ENCODE results near the gene AMOTL1. TPM values are rescaled to one million over a fixed set of nuclear protein-coding genes. Genes with fewer than 3 reads are reported as not detected.
"Not testable (repeated sequence)": the region's sequence is repeated elsewhere in the genome, so short reads cannot be mapped to it uniquely, and the experiment has no call there.

Gene AMOTL1
- total RNA-seq, 2 experiments from 2014 or later = 3.9 to 4.6 TPM

DNA sequence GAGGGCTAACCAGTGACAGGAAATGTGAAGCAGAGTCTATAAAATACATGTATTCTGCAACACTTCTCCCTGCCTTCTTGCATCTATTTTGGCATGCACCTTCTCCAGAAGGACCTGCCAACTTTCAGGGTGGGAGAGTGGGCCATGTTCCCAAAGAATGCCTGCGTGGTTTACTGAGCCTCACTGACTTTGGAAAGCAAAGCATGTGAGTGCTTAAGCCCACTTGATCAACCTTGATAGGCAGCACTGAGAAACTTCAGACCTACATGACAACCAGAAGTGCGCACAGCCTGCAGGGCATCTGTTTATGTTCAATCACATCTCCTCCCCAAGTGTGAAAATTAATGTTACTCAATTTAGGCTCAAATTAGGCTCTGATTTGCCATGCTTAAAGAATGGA lies 69.2 kb downstream of the AMOTL1 start:
- Mint-ChIP-seq H3K27me3 (peaks cover 10% of the 10 kb centered on the region), H3K36me3 (no peaks in the 10 kb centered on the region), H3K4me3 (no peak overlapping the region), H3K4me1 (no peaks in the 10 kb centered on the region), H3K27ac (no peak overlapping the region), H3K9me3 (ENCODE audit: low read depth) (no peaks in the 10 kb centered on the region)
- DNase-seq (no peak), ATAC-seq (no peak)
- CTCF ChIA-PET = no interaction called here

DNA sequence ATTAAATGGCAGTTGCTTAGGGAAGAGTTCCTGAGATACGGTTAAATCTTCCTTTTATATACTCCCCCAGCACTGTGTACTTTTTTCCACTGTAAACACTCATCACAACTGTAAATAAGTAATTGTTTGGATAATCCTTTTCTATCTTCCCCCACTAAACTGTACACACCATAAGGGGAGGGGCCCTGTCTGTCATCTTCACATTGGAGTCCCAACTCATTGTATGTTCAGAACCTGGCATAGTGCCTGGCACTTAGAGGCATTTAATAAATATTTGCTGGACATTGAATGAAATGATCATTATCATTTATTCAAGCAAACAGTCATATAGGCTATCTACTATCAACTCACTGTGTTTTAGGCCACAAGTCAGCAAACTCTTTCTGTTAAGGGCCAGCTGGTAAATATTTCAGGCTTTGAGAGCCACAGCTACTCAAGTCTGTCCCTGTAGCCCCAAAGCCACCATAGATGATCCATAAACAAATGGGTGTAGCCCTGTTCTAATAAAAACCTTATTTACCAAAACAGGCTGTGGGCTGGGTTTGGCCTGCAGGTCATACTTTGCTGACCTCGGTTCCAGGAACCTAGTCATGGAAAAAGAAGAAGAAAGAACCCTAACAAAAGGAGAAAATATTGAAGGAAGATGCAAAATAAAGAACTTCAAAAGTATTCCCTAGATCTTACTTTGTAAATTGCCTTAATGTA lies 70.0 kb downstream of the AMOTL1 start:
- ATAC-seq (no peak), DNase-seq (no peak)
- CTCF ChIA-PET = no interaction called here
- peaks cover 10% of the 10 kb centered on the region for H3K27me3 Mint-ChIP-seq
- no peak overlapping the region for H3K4me3 Mint-ChIP-seq
- no peaks in the 10 kb centered on the region for H3K36me3 Mint-ChIP-seq
- H3K9me3 Mint-ChIP-seq (ENCODE audit: low read depth) = no peaks in the 10 kb centered on the region
- H3K4me1 Mint-ChIP-seq = no peaks in the 10 kb centered on the region
- no peak overlapping the region for H3K27ac Mint-ChIP-seq

DNA sequence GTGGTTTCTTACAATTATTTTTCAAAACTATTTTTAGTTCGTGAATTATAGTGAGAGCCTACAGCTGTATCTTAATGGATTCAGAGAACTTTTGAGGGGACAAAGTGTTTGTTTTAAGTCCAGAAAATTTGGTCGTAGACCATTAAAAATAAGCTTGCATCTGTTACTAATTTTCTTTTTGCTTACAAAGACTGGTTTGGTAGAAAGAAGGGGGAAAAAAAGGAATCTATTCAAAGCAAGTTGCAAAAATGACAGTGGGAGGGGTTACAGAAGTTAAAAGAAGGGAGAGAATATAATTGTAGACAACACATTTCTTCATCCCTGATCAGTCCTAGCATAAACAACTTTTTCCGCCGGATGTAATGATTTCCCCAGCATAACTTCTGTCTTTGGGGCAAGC lies 72.1 kb downstream of the AMOTL1 start:
- H3K4me3 Mint-ChIP-seq = no peak overlapping the region
- no peak overlapping the region for H3K27ac Mint-ChIP-seq
- no peaks in the 10 kb centered on the region for H3K36me3 Mint-ChIP-seq
- CTCF ChIA-PET = interaction anchor here (0.6 kb wide), 1 partner anchor 23 kb away, joined by 3 read pairs; no protein-coding TSS in a partner anchor
- DNase-seq (no peak), ATAC-seq (no peak)
- H3K4me1 Mint-ChIP-seq = no peaks in the 10 kb centered on the region
- no peaks in the 10 kb centered on the region for H3K9me3 Mint-ChIP-seq (ENCODE audit: low read depth)
- H3K27me3 Mint-ChIP-seq = peaks cover 11% of the 10 kb centered on the region

DNA sequence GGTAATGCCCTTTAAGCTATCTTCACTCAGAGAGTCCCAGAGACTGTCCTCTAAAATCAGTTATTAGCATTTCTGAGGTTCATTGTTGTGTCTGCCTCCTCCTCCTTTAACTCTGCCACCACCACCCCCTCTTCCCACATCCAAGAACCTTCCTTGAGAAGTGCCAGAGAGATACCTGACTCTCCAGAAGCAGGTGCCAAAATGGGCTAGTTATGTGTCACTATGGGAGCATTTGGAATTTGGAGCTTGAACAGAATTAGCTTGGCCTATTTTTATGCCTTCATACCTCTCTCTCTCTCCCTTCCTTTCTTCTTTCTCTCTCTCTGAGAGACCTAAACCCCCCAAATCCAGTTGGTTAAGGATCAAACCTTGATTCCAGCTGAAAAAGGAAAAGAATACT lies 75.9 kb downstream of the AMOTL1 start:
- peaks cover 11% of the 10 kb centered on the region for H3K27me3 Mint-ChIP-seq
- no peak overlapping the region for H3K4me3 Mint-ChIP-seq
- H3K4me1 Mint-ChIP-seq = no peaks in the 10 kb centered on the region
- no peak overlapping the region for H3K27ac Mint-ChIP-seq
- no peaks in the 10 kb centered on the region for H3K9me3 Mint-ChIP-seq (ENCODE audit: low read depth)
- no peaks in the 10 kb centered on the region for H3K36me3 Mint-ChIP-seq
- CTCF ChIA-PET = no interaction called here
- ATAC-seq (no peak), DNase-seq (no peak)

DNA sequence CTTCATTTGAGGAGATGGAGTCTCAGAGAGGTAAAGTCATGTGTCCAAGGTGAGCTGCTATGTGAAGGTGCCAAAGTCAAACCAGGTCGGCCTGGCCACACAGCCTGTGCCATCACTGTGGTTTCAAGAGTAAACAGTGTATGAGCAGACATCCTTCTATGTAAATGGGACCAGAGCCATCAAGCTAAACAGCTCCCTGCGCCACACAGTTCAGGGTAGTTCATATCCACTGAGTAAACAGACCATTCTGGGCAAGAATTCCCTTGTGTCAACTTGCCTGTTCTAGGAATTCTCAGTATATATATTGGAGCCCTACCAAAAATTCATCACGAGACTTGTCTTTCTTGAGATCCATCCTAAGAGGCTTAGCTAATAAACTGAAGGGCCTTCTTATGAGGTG lies 77.5 kb downstream of the AMOTL1 start:
- H3K4me3 Mint-ChIP-seq = no peak overlapping the region
- no peaks in the 10 kb centered on the region for H3K9me3 Mint-ChIP-seq (ENCODE audit: low read depth)
- no peaks in the 10 kb centered on the region for H3K4me1 Mint-ChIP-seq
- DNase-seq (no peak), ATAC-seq (no peak)
- H3K36me3 Mint-ChIP-seq = no peaks in the 10 kb centered on the region
- H3K27me3 Mint-ChIP-seq = peaks cover 11% of the 10 kb centered on the region
- no peak overlapping the region for H3K27ac Mint-ChIP-seq
- CTCF ChIA-PET = no interaction called here

DNA sequence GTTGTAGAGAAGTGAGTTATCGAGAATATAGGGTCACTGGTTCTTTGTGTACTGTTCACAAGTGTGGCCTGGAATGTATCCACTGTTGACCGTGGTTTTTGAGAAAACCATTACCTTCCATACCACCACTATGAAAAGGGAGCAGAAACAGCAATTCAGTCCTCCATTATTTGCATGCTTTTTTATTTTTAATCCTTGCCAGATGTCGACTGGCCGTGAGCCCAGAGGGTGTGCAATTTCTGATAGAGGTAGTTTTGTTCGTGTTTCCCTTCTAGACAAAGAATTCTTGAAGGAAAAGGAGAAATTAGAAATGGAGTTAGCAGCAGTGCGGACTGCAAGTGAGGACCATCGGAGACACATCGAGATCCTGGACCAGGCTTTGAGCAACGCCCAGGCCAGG lies 81.7 kb downstream of the AMOTL1 start:
- no peak overlapping the region for H3K4me3 Mint-ChIP-seq
- H3K27me3 Mint-ChIP-seq = no peaks in the 10 kb centered on the region
- no peak overlapping the region for H3K27ac Mint-ChIP-seq
- CTCF ChIA-PET = no interaction called here
- H3K9me3 Mint-ChIP-seq (ENCODE audit: low read depth) = no peaks in the 10 kb centered on the region
- H3K4me1 Mint-ChIP-seq = no peaks in the 10 kb centered on the region
- H3K36me3 Mint-ChIP-seq = no peaks in the 10 kb centered on the region
- no peak for DNase-seq
- ATAC-seq = no peak

DNA sequence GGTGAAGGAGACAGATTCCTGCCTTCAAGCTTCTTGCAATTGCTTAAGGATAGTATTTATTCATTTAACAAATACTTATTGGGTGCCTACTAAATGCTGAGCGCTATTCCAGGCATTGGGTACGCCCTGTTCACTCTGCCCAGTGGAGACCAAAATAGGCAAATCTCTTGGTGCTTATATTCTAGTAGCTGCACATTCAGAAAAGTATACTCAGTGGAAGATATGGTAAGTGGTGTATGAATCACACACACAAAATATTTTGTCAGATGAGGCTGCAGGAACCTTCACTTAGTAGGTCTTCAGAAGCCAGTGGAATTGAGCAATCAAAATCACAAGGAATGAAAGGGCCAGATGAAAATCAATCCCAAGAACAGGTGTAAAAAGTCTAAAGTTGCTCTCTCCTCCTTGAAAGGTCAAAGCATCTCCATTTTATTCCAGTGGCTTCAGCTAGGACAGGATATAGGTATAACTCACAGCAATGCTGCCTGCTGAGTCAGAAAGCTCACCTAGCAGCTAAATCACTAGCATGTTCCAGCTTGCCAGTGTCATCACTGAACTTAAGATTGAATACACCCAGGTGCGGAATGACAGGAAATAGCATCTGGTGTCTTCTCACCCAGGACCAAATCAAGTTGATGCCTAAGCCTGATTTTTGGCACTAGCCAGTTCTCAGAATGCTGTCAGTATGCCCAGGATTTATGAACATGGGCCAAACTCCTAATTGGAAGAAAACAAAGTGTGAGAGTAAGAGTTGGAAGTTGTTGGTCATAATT lies 83.9 kb downstream of the AMOTL1 start:
- Mint-ChIP-seq H3K4me3 (no peak overlapping the region), H3K27me3 (no peaks in the 10 kb centered on the region), H3K9me3 (ENCODE audit: low read depth) (no peaks in the 10 kb centered on the region), H3K36me3 (no peaks in the 10 kb centered on the region), H3K27ac (no peak overlapping the region), H3K4me1 (no peaks in the 10 kb centered on the region)
- CTCF ChIA-PET = no interaction called here
- DNase-seq (no peak), ATAC-seq (no peak)

DNA sequence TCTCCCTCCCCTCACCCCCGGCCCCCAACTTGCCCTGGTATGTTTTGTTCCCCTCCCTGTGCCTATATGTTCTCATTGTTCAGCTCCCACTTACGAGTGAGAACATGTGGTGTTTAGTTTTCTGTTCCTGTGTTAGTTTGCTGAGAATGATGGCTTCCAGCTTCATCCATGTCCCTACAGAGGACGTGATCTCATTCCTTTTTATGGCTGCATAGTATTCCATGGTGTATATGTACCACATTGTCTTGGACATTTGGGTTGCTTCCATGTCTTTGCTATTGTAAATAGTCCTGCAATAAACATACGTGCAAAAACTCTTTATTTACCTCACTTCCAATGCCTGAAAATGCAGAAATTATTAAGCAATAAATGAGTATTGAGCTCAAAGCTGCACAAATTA lies 85.1 kb downstream of the AMOTL1 start:
- H3K9me3 Mint-ChIP-seq (ENCODE audit: low read depth); H3K4me3 Mint-ChIP-seq; DNase-seq; H3K36me3 Mint-ChIP-seq; H3K4me1 Mint-ChIP-seq; H3K27ac Mint-ChIP-seq; CTCF ChIA-PET; ATAC-seq; H3K27me3 Mint-ChIP-seq: not testable (repeated sequence)

DNA sequence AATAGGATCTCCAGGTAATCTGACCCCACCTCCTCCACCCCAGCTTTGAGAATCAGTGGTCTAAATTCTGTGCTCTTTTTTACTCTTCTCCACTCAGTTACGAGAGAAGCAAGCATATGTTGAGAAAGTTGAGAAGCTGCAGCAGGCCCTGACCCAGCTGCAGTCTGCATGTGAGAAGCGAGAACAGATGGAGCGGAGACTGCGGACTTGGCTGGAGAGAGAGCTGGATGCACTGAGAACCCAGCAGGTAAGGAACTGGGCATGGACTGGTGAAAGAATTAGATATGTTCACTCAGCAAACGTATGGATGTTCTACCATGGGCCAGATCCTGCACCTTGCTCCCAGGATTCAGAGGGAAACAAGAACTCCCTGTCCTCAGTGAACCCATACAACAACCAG lies 85.7 kb downstream of the AMOTL1 start:
- no peak overlapping the region for H3K4me3 Mint-ChIP-seq

DNA sequence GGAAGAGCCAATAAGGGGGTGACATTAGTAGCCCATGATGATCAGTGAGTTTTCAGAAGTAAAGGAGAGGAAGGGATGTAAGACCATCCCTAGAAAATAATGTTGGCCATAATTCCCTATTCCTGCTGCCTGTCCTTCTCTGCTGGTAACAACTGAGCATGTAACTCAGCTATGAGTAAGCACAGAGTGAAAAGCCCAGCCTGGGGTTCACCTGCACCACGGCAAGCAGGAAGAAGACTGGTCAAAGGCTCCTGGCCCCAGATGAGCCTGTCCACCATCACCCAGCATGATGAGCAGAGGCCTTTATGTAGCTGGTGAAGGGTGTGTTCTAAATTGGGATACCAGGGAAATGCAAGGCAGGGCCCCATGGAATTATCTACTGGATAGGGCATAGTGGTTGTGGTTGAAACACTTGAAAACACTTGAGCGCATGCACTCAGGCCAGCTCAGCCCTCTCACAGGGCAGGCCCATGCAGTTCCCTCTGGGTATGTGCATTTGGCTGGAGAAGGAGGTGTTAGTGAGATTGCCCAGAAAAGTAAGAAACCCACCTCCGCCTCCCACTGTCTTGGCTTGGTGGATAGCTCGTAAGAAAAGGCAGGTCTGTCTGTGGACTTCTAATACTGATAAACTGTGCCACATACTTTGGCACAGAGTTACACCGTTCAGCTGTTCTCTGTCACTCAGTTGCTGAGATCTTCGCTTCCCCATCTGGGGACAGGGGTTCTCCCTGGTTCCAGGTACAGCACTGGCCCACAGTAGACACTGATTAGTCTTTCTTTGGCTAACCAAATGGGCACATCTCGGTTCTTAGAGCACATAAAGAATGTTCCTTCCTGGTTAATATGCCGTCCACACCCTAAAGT lies 86.8 kb downstream of the AMOTL1 start:
- no peaks in the 10 kb centered on the region for H3K36me3 Mint-ChIP-seq
- H3K27ac Mint-ChIP-seq = no peak overlapping the region
- CTCF ChIA-PET = no interaction called here
- H3K4me3 Mint-ChIP-seq = no peak overlapping the region
- H3K27me3 Mint-ChIP-seq = no peaks in the 10 kb centered on the region
- DNase-seq (no peak), ATAC-seq (no peak)
- H3K9me3 Mint-ChIP-seq (ENCODE audit: low read depth) = no peaks in the 10 kb centered on the region
- H3K4me1 Mint-ChIP-seq = no peaks in the 10 kb centered on the region

More for the DNA sequence above, 85.7 kb downstream of the AMOTL1 start:
- Mint-ChIP-seq H3K36me3 (no peaks in the 10 kb centered on the region), H3K9me3 (ENCODE audit: low read depth) (no peaks in the 10 kb centered on the region), H3K4me1 (no peaks in the 10 kb centered on the region), H3K27ac (no peak overlapping the region), H3K27me3 (no peaks in the 10 kb centered on the region)
- no peak for DNase-seq
- CTCF ChIA-PET = no interaction called here
- ATAC-seq = no peak

DNA sequence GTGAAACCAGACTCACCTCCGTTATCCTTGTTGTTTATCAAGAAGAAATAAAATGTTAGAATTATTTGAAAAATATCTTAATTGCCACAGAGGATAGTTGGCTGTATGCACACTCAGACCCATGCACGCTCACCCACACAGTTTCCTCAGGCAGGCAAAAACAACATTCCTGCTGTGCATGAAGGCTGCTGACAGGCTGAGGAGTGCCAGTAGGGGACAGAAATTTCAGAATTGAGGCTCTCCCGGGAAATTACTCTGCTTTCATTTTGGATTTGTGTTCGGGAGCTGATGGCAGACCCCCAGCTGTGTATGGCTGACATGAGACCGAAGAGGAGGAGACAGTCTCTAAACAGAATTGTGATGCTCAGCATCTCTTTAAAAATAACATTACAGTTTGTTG lies 87.5 kb downstream of the AMOTL1 start:
- no peaks in the 10 kb centered on the region for H3K9me3 Mint-ChIP-seq (ENCODE audit: low read depth)
- no peak overlapping the region for H3K27ac Mint-ChIP-seq
- H3K27me3 Mint-ChIP-seq = no peaks in the 10 kb centered on the region
- DNase-seq = no peak
- H3K36me3 Mint-ChIP-seq = no peaks in the 10 kb centered on the region
- ATAC-seq = no peak
- no peaks in the 10 kb centered on the region for H3K4me1 Mint-ChIP-seq
- H3K4me3 Mint-ChIP-seq = no peak overlapping the region
- CTCF ChIA-PET = no interaction called here

DNA sequence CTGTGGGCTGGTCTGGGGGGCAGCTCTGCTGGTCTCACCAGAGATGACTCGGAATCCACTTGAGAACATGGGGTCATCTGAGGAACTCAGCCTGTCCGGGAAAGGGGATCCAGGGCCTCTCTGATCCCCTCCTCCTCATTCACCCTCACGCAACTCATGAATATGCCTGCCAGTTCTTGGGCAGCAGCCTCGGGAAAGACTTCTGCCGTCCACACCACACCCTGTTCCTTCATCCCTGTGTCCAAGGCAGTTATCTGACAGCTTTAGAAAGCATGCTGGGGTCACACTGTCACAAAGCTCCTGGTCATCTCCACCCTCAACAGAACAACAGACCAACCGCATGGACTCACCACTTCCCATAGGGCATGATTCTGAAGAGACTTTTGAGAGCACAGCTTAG lies 88.3 kb downstream of the AMOTL1 start:
- Mint-ChIP-seq H3K4me1 (no peaks in the 10 kb centered on the region), H3K4me3 (no peak overlapping the region), H3K36me3 (no peaks in the 10 kb centered on the region), H3K27ac (no peak overlapping the region), H3K27me3 (no peaks in the 10 kb centered on the region), H3K9me3 (ENCODE audit: low read depth) (no peaks in the 10 kb centered on the region)
- CTCF ChIA-PET = no interaction called here
- DNase-seq (no peak), ATAC-seq (no peak)

DNA sequence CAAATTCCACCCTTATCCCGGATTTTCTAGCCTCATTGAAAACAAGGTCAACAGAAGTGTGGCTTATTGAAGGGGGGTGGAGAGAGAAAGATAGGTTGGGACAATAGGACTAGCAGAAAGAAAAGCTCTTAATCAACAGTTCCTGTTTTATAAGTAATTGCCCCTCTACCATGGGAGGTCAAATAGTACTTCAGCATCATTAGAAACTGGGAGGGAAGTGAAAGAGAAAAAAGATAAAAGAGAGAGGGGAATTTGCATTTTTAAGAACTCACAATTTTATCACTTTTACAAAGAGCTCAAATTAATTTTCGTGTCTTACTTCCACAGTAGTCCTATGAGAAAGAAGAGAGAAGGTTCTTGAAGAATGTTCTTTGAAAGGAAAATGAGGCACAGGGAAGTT lies 89.2 kb downstream of the AMOTL1 start:
- Mint-ChIP-seq H3K9me3 (ENCODE audit: low read depth) (no peaks in the 10 kb centered on the region), H3K27me3 (no peaks in the 10 kb centered on the region), H3K27ac (no peak overlapping the region), H3K4me3 (no peak overlapping the region), H3K4me1 (no peaks in the 10 kb centered on the region), H3K36me3 (no peaks in the 10 kb centered on the region)
- DNase-seq = no peak
- ATAC-seq = no peak
- CTCF ChIA-PET = interaction anchor here (0.8 to 1.1 kb wide), 2 partner anchors 40 to 71 kb away, joined by 3 to 4 read pairs; no protein-coding TSS in a partner anchor
